B cell (primary cell): ENCODE measurements around the gene TMEM208. TPM values are rescaled to one million over a fixed set of nuclear protein-coding genes. Genes with fewer than 3 reads are reported as not detected.

Experiments
- ATAC-seq: fragments of 200-7000 bp; cut with Tn5 transposase; one replicate; pipeline ENCODE4 v1.10.0; 2021; ENCODE audit warnings: low read depth, mild to moderate bottlenecking, moderate number of reproducible peaks, moderate library complexity
- CTCF ChIA-PET: fragments of 350-600 bp; sonication (Branson Sonifier 250); formaldehyde crosslinking; loops from one replicate; lab custom pipeline; 2021; ENCODE audit warnings: antibody characterized with exemption, inconsistent platforms; lab: Charles Lee
- POLR2A ChIA-PET: fragments of 350-600 bp; sonication (Branson Sonifier 250); formaldehyde crosslinking; loops from one replicate; lab custom pipeline; 2021; ENCODE audit warnings: antibody characterized with exemption; lab: Charles Lee
- DNase-seq: peaks from one replicate; pipeline ENCODE4 v3.0.0; 2013
- H2AFZ ChIP-seq: 2 replicates; pipeline ENCODE4 v1.6.1; 2012; ENCODE audit warnings: mild to moderate bottlenecking, low read depth, low read length; ENCODE audit not compliant: insufficient read depth, poor library complexity, severe bottlenecking
- H3K27ac ChIP-seq, 2 donors: 1 replicate in 1 of 2; 2 replicates in 1 of 2; pipeline ENCODE4 v1.5.1; 2012 to 2013; ENCODE audit warnings: low read length in 2 of 2, mild to moderate bottlenecking in 2 of 2, moderate library complexity in 1 of 2
- H3K27me3 ChIP-seq, 4 experiments: fragments of 200-600 bp in 1 of 4; sonication (generic) in 1 of 4; replicated peaks in 1 of 4; 1 replicate in 2 of 4; 2 replicates in 2 of 4; pipeline versions ENCODE4 v1.6.1 to v1.7.0; 2013 to 2016; ENCODE audit warnings: low read length in 3 of 4, mild to moderate bottlenecking in 2 of 4, mixed read lengths in 1 of 4, moderate library complexity in 1 of 4; ENCODE audit not compliant: insufficient read depth in 4 of 4, control insufficient read depth in 3 of 4; ENCODE audit errors: control extremely low read depth in 1 of 4
- H3K36me3 ChIP-seq, 2 experiments: replicated peaks in 1 of 2; 1 replicate in 1 of 2; 2 replicates in 1 of 2; pipeline versions ENCODE4 v1.6.1 to v1.7.1; 2013; ENCODE audit warnings: low read length in 1 of 2; ENCODE audit not compliant: insufficient read depth in 2 of 2, control insufficient read depth in 1 of 2; ENCODE audit errors: control extremely low read depth in 1 of 2, extremely low read depth in 1 of 2
- H3K4me1 ChIP-seq, 2 donors: fragments of 200-600 bp in 1 of 2; sonication (generic) in 1 of 2; 1 replicate in 1 of 2; 2 replicates in 1 of 2; pipeline versions ENCODE4 v1.5.1 to v1.6.1; 2013 to 2017; ENCODE audit warnings: low read length in 2 of 2; ENCODE audit not compliant: control insufficient read depth in 2 of 2, insufficient read depth in 2 of 2
- H3K4me2 ChIP-seq: replicated peaks from 2 replicates; pipeline ENCODE3; 2012; ENCODE audit warnings: mild to moderate bottlenecking, low read depth, low read length; ENCODE audit not compliant: poor library complexity, severe bottlenecking
- H3K4me3 ChIP-seq, 5 experiments: fragments of 200-600 bp in 1 of 5; sonication (generic) in 1 of 5; 1 replicate in 3 of 5; 2 replicates in 2 of 5; pipeline versions ENCODE4 v1.5.1 to v1.7.0; 2011 to 2016; ENCODE audit warnings: low read length in 4 of 5, mild to moderate bottlenecking in 4 of 5, low read depth in 2 of 5, control low read depth in 1 of 5, moderate library complexity in 1 of 5; ENCODE audit not compliant: insufficient read depth in 1 of 5; ENCODE audit errors: control extremely low read depth in 1 of 5, extremely low read depth in 1 of 5
- H3K79me2 ChIP-seq: fragments of 200-600 bp; sonication (generic); one replicate; pipeline ENCODE4 v1.6.0; 2016; ENCODE audit warnings: low read length; ENCODE audit not compliant: control insufficient read depth, insufficient read depth
- H3K9ac ChIP-seq: fragments of 200-600 bp; sonication (generic); 2 replicates; pipeline ENCODE4 v1.6.1; 2017; ENCODE audit warnings: mild to moderate bottlenecking, low read length, moderate library complexity
- H3K9me3 ChIP-seq, 3 donors: one replicate each; pipeline versions ENCODE4 v1.6.1 to v1.7.1; 2013; ENCODE audit warnings: low read length in 2 of 3; ENCODE audit not compliant: control insufficient read depth in 2 of 3, insufficient read depth in 1 of 3; ENCODE audit errors: control extremely low read depth in 1 of 3
- H4K20me1 ChIP-seq: 2 replicates; pipeline ENCODE4 v1.6.0; 2012; ENCODE audit warnings: mild to moderate bottlenecking, low read length; ENCODE audit not compliant: insufficient read depth, control insufficient read depth, poor library complexity, severe bottlenecking
- H3K27ac Mint-ChIP-seq: one replicate; pipeline ENCODE4 v1.8.0; 2021; ENCODE audit warnings: mixed read lengths
- H3K27me3 Mint-ChIP-seq: one replicate; pipeline ENCODE4 v1.8.0; 2021; ENCODE audit warnings: mixed read lengths
- H3K4me1 Mint-ChIP-seq: one replicate; pipeline ENCODE4 v1.8.0; 2021; ENCODE audit warnings: mixed read lengths
- H3K4me3 Mint-ChIP-seq: one replicate; pipeline ENCODE4 v1.8.0; 2021; ENCODE audit warnings: mixed read lengths
- H3K9me3 Mint-ChIP-seq: one replicate; pipeline ENCODE4 v1.8.0; 2022; ENCODE audit warnings: mixed read lengths; ENCODE audit not compliant: insufficient read depth
- EZH2 ChIP-seq: IDR thresholded peaks from 2 replicates; pipeline ENCODE4 v1.6.1; 2012; ENCODE audit warnings: borderline replicate concordance, low read depth, mild to moderate bottlenecking, moderate library complexity, low read length; ENCODE audit not compliant: insufficient read depth, poor library complexity, severe bottlenecking
- WGBS: methylation state at CpG from one replicate; pipeline ENCODE4 v1.1.5; 2013; ENCODE audit warnings: missing lambda C conversion rate; ENCODE audit not compliant: insufficient coverage; 5-methylcytosine and 5-hydroxymethylcytosine counted together
- intact Hi-C: fragments of 100-400 bp; cut with micrococcal nuclease; formaldehyde crosslinking; loops from one replicate; pipeline ENCODE4 v1.10.0; 2022
- polyA plus RNA-seq: library from polyadenylated mRNA; depleted of rRNA; stranded (reverse); fragments of >200 nt; gene quantifications from 2 replicates; pipeline ENCODE4 v1.2.3, GENCODE V29; 2012
- total RNA-seq, 2 donors: library from RNA; stranded (reverse); fragments of 120-200 nt in 1 of 2; gene quantifications; 1 replicate in 1 of 2; 2 replicates in 1 of 2; pipeline versions ENCODE4 v1.2.3 to v1.2.4, GENCODE V29; 2013 to 2022
- TF ChIP-seq, protein P1 (sequence below): fragments of 200-600 bp; IDR thresholded peaks from one replicate; pipeline ENCODE4 v1.8.0; 2022; ENCODE audit warnings: antibody characterized with exemption, mild to moderate bottlenecking

TMEM208 gene
- total and polyA plus RNA-seq, 2 donors (not counting 1 experiment from before 2014, with no cell fraction given), result 36.1 to 40.4 TPM

DNA sequence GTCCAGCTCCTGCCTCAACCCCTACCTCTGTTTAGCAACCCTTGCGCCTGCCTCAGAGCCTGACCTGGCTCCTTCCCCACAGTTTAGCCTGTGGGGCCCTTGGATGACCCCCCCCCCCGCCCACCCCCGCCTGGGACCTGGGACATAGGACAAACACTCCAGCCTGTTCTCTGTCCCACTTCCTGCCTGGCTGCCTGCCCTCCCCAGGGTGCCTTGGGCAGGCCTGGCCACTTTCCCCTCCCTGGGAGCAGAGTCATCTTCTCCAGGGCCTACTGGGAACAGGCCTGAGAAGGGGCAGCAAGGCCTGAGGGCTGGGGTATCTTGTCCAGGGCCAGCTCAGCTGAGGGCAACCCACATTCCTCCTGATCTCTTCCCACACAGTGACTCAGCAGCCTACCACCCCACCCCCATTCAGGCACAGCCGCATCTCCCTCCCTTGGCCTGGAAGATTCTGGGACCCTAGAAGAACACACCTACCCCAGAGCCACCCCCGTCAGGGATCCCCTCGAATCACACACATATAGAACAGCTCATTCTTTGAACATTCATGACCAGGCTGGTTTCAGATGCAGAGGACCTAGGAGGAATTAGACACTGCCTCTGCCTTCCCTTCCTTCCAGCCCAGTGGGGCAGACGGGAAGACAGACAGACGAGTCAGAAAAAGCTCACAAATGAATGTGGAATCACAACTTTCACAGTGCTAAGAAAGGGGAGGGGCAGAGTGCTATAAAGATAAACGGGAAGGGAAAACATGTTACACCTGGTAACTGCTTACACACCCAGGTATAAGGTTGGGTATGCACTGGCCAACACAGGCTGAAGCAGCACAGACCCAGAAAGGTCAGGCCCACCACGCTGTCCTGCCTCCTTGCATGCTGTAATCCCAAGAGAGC is 14.3 kb downstream of the TMEM208 start:
- CTCF ChIA-PET, result no interaction called here
- Mint-ChIP-seq H3K4me1 (peaks cover 24% of the 10 kb centered on the region), H3K9me3 (no peaks in the 10 kb centered on the region), H3K27ac (no peak overlapping the region), H3K4me3 (no peak overlapping the region), H3K27me3 (no peaks in the 10 kb centered on the region)
- H3K9ac ChIP-seq, result no peak overlapping the region
- WGBS, result 89% methylated on average over 4 of the region's 10 CpGs
- H2AFZ ChIP-seq, result no peak overlapping the region
- H3K9me3 ChIP-seq, result no peaks in the 10 kb centered on the region
- H3K4me1 ChIP-seq, result peaks cover 26 to 29% of the 10 kb centered on the region in 2 donors
- no peak overlapping the region for H3K4me2 ChIP-seq
- ATAC-seq (no peak), DNase-seq (no peak)
- intact Hi-C loops, result loop anchor here (10.0 kb wide), 1 partner anchor 424 kb away; the partner anchor contains the start of genes ACD, C16orf86, ENKD1 and PARD6A
- peaks cover 4% of the 10 kb centered on the region for H4K20me1 ChIP-seq
- TF ChIP-seq EZH2, result no peak
- TF ChIP-seq, protein P1, sequence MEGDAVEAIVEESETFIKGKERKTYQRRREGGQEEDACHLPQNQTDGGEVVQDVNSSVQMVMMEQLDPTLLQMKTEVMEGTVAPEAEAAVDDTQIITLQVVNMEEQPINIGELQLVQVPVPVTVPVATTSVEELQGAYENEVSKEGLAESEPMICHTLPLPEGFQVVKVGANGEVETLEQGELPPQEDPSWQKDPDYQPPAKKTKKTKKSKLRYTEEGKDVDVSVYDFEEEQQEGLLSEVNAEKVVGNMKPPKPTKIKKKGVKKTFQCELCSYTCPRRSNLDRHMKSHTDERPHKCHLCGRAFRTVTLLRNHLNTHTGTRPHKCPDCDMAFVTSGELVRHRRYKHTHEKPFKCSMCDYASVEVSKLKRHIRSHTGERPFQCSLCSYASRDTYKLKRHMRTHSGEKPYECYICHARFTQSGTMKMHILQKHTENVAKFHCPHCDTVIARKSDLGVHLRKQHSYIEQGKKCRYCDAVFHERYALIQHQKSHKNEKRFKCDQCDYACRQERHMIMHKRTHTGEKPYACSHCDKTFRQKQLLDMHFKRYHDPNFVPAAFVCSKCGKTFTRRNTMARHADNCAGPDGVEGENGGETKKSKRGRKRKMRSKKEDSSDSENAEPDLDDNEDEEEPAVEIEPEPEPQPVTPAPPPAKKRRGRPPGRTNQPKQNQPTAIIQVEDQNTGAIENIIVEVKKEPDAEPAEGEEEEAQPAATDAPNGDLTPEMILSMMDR, result no peak
- H3K27ac ChIP-seq, result no peak overlapping the region
- H3K36me3 ChIP-seq, result peaks cover 0 to 27% of the 10 kb centered on the region in 2 experiments
- POLR2A ChIA-PET, result interaction anchor here (0.7 to 0.8 kb wide), 2 partner anchors 56 to 772 kb away, joined by 3 to 4 read pairs; no protein-coding TSS in a partner anchor
- no peaks in the 10 kb centered on the region for H3K27me3 ChIP-seq
- H3K4me3 ChIP-seq, result no peak overlapping the region
- H3K79me2 ChIP-seq, result peaks cover 26% of the 10 kb centered on the region
